ENCODE measurements around the gene C19orf47. TPM values are rescaled to one million over a fixed set of nuclear protein-coding genes. Genes with fewer than 3 reads are reported as not detected.

Gene C19orf47
- total RNA-seq, 1 experiment from 2014 or later: 14.9 TPM

- H3K4me3 Mint-ChIP-seq (ENCODE audit: unreplicated experiment): no peak overlapping the region
- ChIA-PET POLR2A (interaction anchor here (0.6 to 0.9 kb wide), 4 partner anchors 9 to 421 kb away, joined by 3 to 4 read pairs (median 4); partner anchors contain the start of genes C19orf47, PLD3 and RAB4B), CTCF (interaction anchor here (0.7 to 1.3 kb wide), 3 partner anchors 39 to 52 kb away, joined by 3 to 4 read pairs (median 4); no protein-coding TSS in a partner anchor)
- no peak for TF ChIP-seq CTCF (IDR thresholded peaks at IDR 0.05; ENCODE audit: unreplicated experiment)
- no TSS peak for BruUV-seq (replicated peaks)
- H3K27me3 Mint-ChIP-seq (ENCODE audit: insufficient read depth, unreplicated experiment): no peaks in the 10 kb centered on the region
- H3K4me1 Mint-ChIP-seq (ENCODE audit: insufficient read depth, unreplicated experiment): no peaks in the 10 kb centered on the region
- no peaks in the 10 kb centered on the region for H3K9me3 Mint-ChIP-seq (ENCODE audit: unreplicated experiment)
- no peak for DNase-seq (ENCODE audit: unreplicated experiment)
- intact Hi-C loops (cut with micrococcal nuclease): no loop called here
- peak overlapping the region; percentile 62 for H3K27ac Mint-ChIP-seq (ENCODE audit: low read depth, unreplicated experiment)
- H3K36me3 Mint-ChIP-seq (ENCODE audit: insufficient read depth, unreplicated experiment): peaks cover 11% of the 10 kb centered on the region
Measured at GRCh38 chr19:40356681-40357595, 8.7 kb upstream of the C19orf47 start.

- Mint-ChIP-seq H3K4me3 (ENCODE audit: unreplicated experiment) (no peak overlapping the region), H3K4me1 (ENCODE audit: insufficient read depth, unreplicated experiment) (no peaks in the 10 kb centered on the region), H3K27me3 (ENCODE audit: insufficient read depth, unreplicated experiment) (no peaks in the 10 kb centered on the region), H3K36me3 (ENCODE audit: insufficient read depth, unreplicated experiment) (peaks cover 13% of the 10 kb centered on the region), H3K27ac (ENCODE audit: low read depth, unreplicated experiment) (peak overlapping the region; percentile 62), H3K9me3 (ENCODE audit: unreplicated experiment) (no peaks in the 10 kb centered on the region)
- POLR2A ChIA-PET: interaction anchor here (0.6 to 0.7 kb wide), 3 partner anchors 10 to 422 kb away, joined by 3 to 4 read pairs (median 4); partner anchors contain the start of gene RAB4B
- no peak for DNase-seq (ENCODE audit: unreplicated experiment)
- TF ChIP-seq CTCF (IDR thresholded peaks at IDR 0.05; ENCODE audit: unreplicated experiment): no peak
- intact Hi-C loops (cut with micrococcal nuclease): no loop called here
- BruUV-seq (replicated peaks): no TSS peak
- CTCF ChIA-PET: interaction anchor here (0.7 to 1.3 kb wide), 4 partner anchors 48 to 65 kb away, joined by 3 to 4 read pairs (median 4); no protein-coding TSS in a partner anchor
Measured at GRCh38 chr19:40355975-40356680, 7.9 kb upstream of the C19orf47 start.

DNA sequence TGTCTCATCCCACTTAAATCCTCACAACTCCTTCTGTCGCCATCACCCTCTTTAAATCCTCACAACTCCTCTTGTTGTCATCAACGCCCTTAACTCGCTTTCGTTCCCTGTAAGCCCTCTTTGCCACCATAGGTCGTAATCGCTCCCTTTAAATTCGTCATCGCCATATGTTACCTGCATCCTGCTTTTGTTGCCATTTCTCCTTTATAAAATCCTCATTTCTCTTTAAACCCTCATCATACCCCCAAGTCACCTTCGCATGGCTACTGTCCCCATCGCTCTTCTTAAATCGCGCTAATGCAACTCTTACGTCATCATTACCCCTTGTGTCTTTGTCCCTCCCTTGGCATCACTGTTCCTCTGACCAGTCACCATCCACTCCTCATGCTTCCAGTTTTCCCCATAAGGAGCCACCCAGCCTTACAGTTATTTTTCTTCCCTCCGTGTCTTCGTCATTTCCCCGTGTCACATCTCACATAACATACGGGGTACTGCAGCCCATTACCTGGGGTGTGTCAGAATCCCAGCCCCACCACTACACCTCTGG is 837 bp upstream of the C19orf47 start:
- H3K9me3 Mint-ChIP-seq (ENCODE audit: unreplicated experiment): no peaks in the 10 kb centered on the region
- DNase-seq (ENCODE audit: unreplicated experiment): peak; percentile 43
- TF ChIP-seq CTCF (IDR thresholded peaks at IDR 0.05; ENCODE audit: unreplicated experiment): no peak
- H3K27me3 Mint-ChIP-seq (ENCODE audit: insufficient read depth, unreplicated experiment): no peaks in the 10 kb centered on the region
- peak overlapping the region; percentile 95 for H3K27ac Mint-ChIP-seq (ENCODE audit: low read depth, unreplicated experiment)
- POLR2A ChIA-PET: interaction anchor here (0.6 to 2.9 kb wide), 16 partner anchors 11 to 917 kb away, joined by 3 to 21 read pairs (median 4); partner anchors contain the start of genes BLVRB, SERTAD1 and SERTAD3
- CTCF ChIA-PET: interaction anchor here (0.6 to 0.7 kb wide), 2 partner anchors 53 to 98 kb away, joined by 3 read pairs; no protein-coding TSS in a partner anchor
- H3K4me3 Mint-ChIP-seq (ENCODE audit: unreplicated experiment): peak overlapping the region; percentile 99
- peaks cover 16% of the 10 kb centered on the region for H3K36me3 Mint-ChIP-seq (ENCODE audit: insufficient read depth, unreplicated experiment)
- intact Hi-C loops (cut with micrococcal nuclease): no loop called here
- BruUV-seq (replicated peaks): TSS peak; percentile 71
- H3K4me1 Mint-ChIP-seq (ENCODE audit: insufficient read depth, unreplicated experiment): peaks cover 11% of the 10 kb centered on the region

Data from MCF 10A (cell line).